ENCODE measurements around the gene STAMBP. TPM values are rescaled to one million over a fixed set of nuclear protein-coding genes. Genes with fewer than 3 reads are reported as not detected.
A peak's percentile ranks its signal among the peaks of the same experiment; 100 is the strongest.

The STAMBP gene
- total and polyA plus RNA-seq, 2 of the 4 experiments (the other 2 are of a cell fraction): 29.7 to 38.7 TPM

DNA sequence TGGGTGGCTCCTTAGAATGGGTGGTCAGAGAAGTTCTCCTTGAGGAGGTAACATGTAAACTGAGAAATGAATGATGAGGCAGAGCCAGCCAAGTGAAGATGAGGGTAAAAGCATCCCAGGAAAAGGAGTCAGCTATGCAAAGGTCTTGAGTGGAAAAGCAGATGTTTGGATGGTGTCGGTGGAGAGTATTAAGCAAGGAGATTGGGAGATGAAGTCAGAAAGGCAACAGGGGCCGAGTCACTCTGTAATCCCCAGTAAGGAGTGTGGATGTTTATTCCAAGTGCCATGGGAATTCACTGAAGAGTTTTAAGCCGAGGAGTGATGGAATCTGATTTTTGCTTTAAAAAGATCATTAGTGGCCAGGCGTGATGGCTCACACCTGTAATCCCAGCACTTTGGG is 3.4 kb upstream of the STAMBP start:
- WGBS, 2 experiments (ENCODE audit: extremely low coverage in 2 of 2, insufficient read length in 1 of 2): 50% methylated on average over 1 of the region's 4 CpGs; no CpG with 5 or more reads in 1 of the 2 experiments
- BruUV-seq (replicated peaks): no TSS peak
- DNase-seq: peak; percentile 52
- no peak overlapping the region for H2BK20ac ChIP-seq (ENCODE audit: low read depth, low read length)
- in situ Hi-C loops (cut with MboI; ENCODE audit: low sequenced_read_pairs): loop anchor here (10.0 to 25.0 kb wide), 2 partner anchors 159 to 312 kb away; partner anchors contain the start of genes BOLA3 and TET3
- no peak overlapping the region for H3K14ac ChIP-seq (replicated peaks; ENCODE audit: low read depth, low read length)
- no peak overlapping the region for H2BK5ac ChIP-seq (ENCODE audit: low read depth, low read length, poor library complexity, severe bottlenecking)
- no peak overlapping the region for H2AK5ac ChIP-seq (ENCODE audit: low read depth, low read length)
- no peak overlapping the region for H3K27ac ChIP-seq (ENCODE audit: insufficient read depth, low read length)
- TF ChIP-seq BHLHE40 (IDR thresholded peaks at IDR 0.05; ENCODE audit: low read depth, low read length): no peak
- no peak for TF ChIP-seq RCOR1 (IDR thresholded peaks at IDR 0.05; ENCODE audit: insufficient replicate concordance, low read length)
- TF ChIP-seq MAZ (IDR thresholded peaks at IDR 0.05; ENCODE audit: borderline replicate concordance, low read depth, low read length): no peak
- peak; percentile 61; the same call in 1 of the 2 replicates for TF ChIP-seq CEBPB (IDR thresholded peaks at IDR 0.05; ENCODE audit: low read depth, low read length)
- TF ChIP-seq MXI1 (IDR thresholded peaks at IDR 0.05; ENCODE audit: borderline replicate concordance, low read depth, low read length): no peak
- H3K27me3 ChIP-seq (ENCODE audit: control insufficient read depth, insufficient read depth, low read length): peaks cover 6% of the 10 kb centered on the region
- H4K91ac ChIP-seq (ENCODE audit: insufficient read depth, low read depth, low read length): no peak overlapping the region
- no peak overlapping the region for H2AK9ac ChIP-seq (replicated peaks; ENCODE audit: low read depth, low read length, poor library complexity)
- no peak overlapping the region for H3K4ac ChIP-seq (ENCODE audit: low read depth, low read length)
- POLR2A ChIA-PET (ENCODE audit: unreplicated experiment): no interaction called here
- H4K8ac ChIP-seq (ENCODE audit: low read depth in 2 of 2, low read length in 2 of 2): no peak overlapping the region
- no peaks in the 10 kb centered on the region for H4K20me1 ChIP-seq (ENCODE audit: insufficient read depth, low read length)
- no peak overlapping the region for H3K9ac ChIP-seq (ENCODE audit: low read depth, low read length)
- no peak for ATAC-seq (ENCODE audit: low read depth)
- no peak overlapping the region for H4K5ac ChIP-seq (ENCODE audit: low read depth, low read length)
- no peak overlapping the region for H3K4me3 ChIP-seq (ENCODE audit: insufficient read depth, low read depth, low read length)
- H3K18ac ChIP-seq (ENCODE audit: low read depth, low read length): no peak overlapping the region
- dilution Hi-C loops (cut with HindIII; ENCODE audit: low sequenced_read_pairs, unreplicated experiment): loop anchor here (25.0 kb wide), 1 partner anchor 287 kb away; no protein-coding TSS in a partner anchor
- H3K36me3 ChIP-seq (ENCODE audit: control insufficient read depth, insufficient read depth, low read length): no peaks in the 10 kb centered on the region
- no peak overlapping the region for H3K4me2 ChIP-seq (ENCODE audit: low read depth, low read length)
- no peak overlapping the region for H2BK15ac ChIP-seq (ENCODE audit: low read depth, low read length)
- H2AFZ ChIP-seq (replicated peaks; ENCODE audit: low read length, poor library complexity): no peak overlapping the region
- no peak overlapping the region for H3K23ac ChIP-seq (ENCODE audit: low read depth, low read length)
- H3K4me1 ChIP-seq (ENCODE audit: control insufficient read depth, insufficient read depth, low read length): no peaks in the 10 kb centered on the region
- H3K79me1 ChIP-seq (ENCODE audit: low read depth in 1 of 2, low read length in 2 of 2): peaks cover 9 to 29% of the 10 kb centered on the region in 2 experiments; a peak in 3 of 4 replicates
- H3K56ac ChIP-seq (ENCODE audit: extremely low read depth, insufficient read depth, low read length): no peak overlapping the region
- intact Hi-C loops (cut with micrococcal nuclease): no loop called here
- CTCF ChIA-PET: interaction anchor here (2.0 kb wide), 2 partner anchors 324 to 510 kb away, joined by 7 to 9 read pairs; no protein-coding TSS in a partner anchor
- no peaks in the 10 kb centered on the region for H3K9me3 ChIP-seq (ENCODE audit: control insufficient read depth, insufficient read depth, low read length)
- no peaks in the 10 kb centered on the region for H3K9me1 ChIP-seq (ENCODE audit: insufficient read depth, low read length)
- no peak overlapping the region for H2BK120ac ChIP-seq (ENCODE audit: low read depth, low read length)

All from IMR-90 (cell line).